H9 (cell line): Measurements from ENCODE around the gene IGF2R. TPM values are rescaled to one million over a fixed set of nuclear protein-coding genes. Genes with fewer than 3 reads are reported as not detected.

Experiments
- DNase-seq: peaks from one replicate; pipeline ENCODE4 v3.0.0-alpha.2; 2017
- H2AFZ ChIP-seq: one replicate; pipeline ENCODE4 v1.6.1; 2013; ENCODE audit warnings: mild to moderate bottlenecking, low read length, control low read depth, moderate library complexity
- H2AK5ac ChIP-seq: 2 replicates; pipeline ENCODE4 v1.6.1; 2013; ENCODE audit warnings: low read length, control low read depth, mixed read lengths; ENCODE audit not compliant: insufficient read length
- H2BK120ac ChIP-seq: one replicate; pipeline ENCODE4 v1.6.1; 2013; ENCODE audit warnings: low read depth, mild to moderate bottlenecking, low read length, control low read depth, inconsistent platforms; ENCODE audit not compliant: poor library complexity, severe bottlenecking
- H2BK12ac ChIP-seq: 2 replicates; pipeline ENCODE4 v1.6.1; 2013; ENCODE audit warnings: low read length, control low read depth, mixed read lengths, low read depth; ENCODE audit not compliant: insufficient read length
- H2BK15ac ChIP-seq: 2 replicates; pipeline ENCODE4 v1.6.1; 2013; ENCODE audit warnings: low read depth, low read length, control low read depth
- H2BK20ac ChIP-seq: one replicate; pipeline ENCODE4 v1.6.1; 2013; ENCODE audit warnings: low read depth, mild to moderate bottlenecking, low read length, control low read depth, inconsistent platforms; ENCODE audit not compliant: poor library complexity, severe bottlenecking
- H2BK5ac ChIP-seq: 2 replicates; pipeline ENCODE4 v1.6.1; 2013; ENCODE audit warnings: low read length, control low read depth, mixed read lengths; ENCODE audit not compliant: insufficient read length
- H3K14ac ChIP-seq: 2 replicates; pipeline ENCODE4 v1.6.1; 2013; ENCODE audit warnings: low read length, control low read depth; ENCODE audit not compliant: insufficient read depth
- H3K18ac ChIP-seq: 2 replicates; pipeline ENCODE4 v1.6.1; 2013; ENCODE audit warnings: low read depth, mild to moderate bottlenecking, mixed read lengths, low read length, control low read depth; ENCODE audit not compliant: insufficient read length
- H3K23ac ChIP-seq: 2 replicates; pipeline ENCODE4 v1.6.1; 2013; ENCODE audit warnings: low read length, control low read depth, mixed read lengths, low read depth; ENCODE audit not compliant: insufficient read length
- H3K23me2 ChIP-seq: 2 replicates; pipeline ENCODE4 v1.6.1; 2013; ENCODE audit warnings: low read depth, mild to moderate bottlenecking, mixed read lengths, low read length, control low read depth; ENCODE audit not compliant: insufficient read length, poor library complexity, severe bottlenecking
- H3K27ac ChIP-seq: 2 replicates; pipeline ENCODE4 v1.5.1; 2013; ENCODE audit warnings: low read length, control low read depth, mixed read lengths, low read depth; ENCODE audit not compliant: insufficient read length
- H3K27me3 ChIP-seq: 2 replicates; pipeline ENCODE4 v1.6.1; 2013; ENCODE audit warnings: low read length, control low read depth, inconsistent platforms; ENCODE audit not compliant: insufficient read depth
- H3K4ac ChIP-seq: 2 replicates; pipeline ENCODE4 v1.6.1; 2013; ENCODE audit warnings: low read depth, mild to moderate bottlenecking, control low read depth, inconsistent platforms, low read length, moderate library complexity
- H3K4me1 ChIP-seq: 2 replicates; pipeline ENCODE4 v1.6.1; 2013; ENCODE audit warnings: low read length, control low read depth, inconsistent platforms; ENCODE audit not compliant: insufficient read depth
- H3K4me2 ChIP-seq: 2 replicates; pipeline ENCODE4 v1.6.1; 2013; ENCODE audit warnings: low read length, control low read depth, mixed read lengths; ENCODE audit not compliant: insufficient read length, insufficient read depth
- H3K56ac ChIP-seq: 2 replicates; pipeline ENCODE4 v1.6.1; 2013; ENCODE audit warnings: low read depth, mild to moderate bottlenecking, mixed read lengths, low read length, control low read depth; ENCODE audit not compliant: insufficient read length
- H3K79me1 ChIP-seq: 2 replicates; pipeline ENCODE4 v1.6.1; 2013; ENCODE audit warnings: low read depth, mild to moderate bottlenecking, moderate library complexity, low read length, control low read depth, inconsistent platforms; ENCODE audit not compliant: insufficient read depth, poor library complexity, severe bottlenecking
- H3K79me2 ChIP-seq: 2 replicates; pipeline ENCODE4 v1.6.1; 2013; ENCODE audit warnings: low read length, control low read depth, inconsistent platforms; ENCODE audit not compliant: insufficient read depth
- H3K9ac ChIP-seq: 2 replicates; pipeline ENCODE4 v1.6.1; 2013; ENCODE audit warnings: low read length, control low read depth, mixed read lengths; ENCODE audit not compliant: insufficient read length; ENCODE audit errors: extremely low read depth
- H3K9me3 ChIP-seq: one replicate; pipeline ENCODE4 v1.6.1; 2013; ENCODE audit warnings: low read depth, low read length, inconsistent platforms; ENCODE audit not compliant: control insufficient read depth
- H3T11ph ChIP-seq: one replicate; pipeline ENCODE4 v1.6.1; 2013; ENCODE audit warnings: mild to moderate bottlenecking, low read length, control low read depth, inconsistent platforms
- H4K20me1 ChIP-seq: one replicate; pipeline ENCODE4 v1.6.1; 2013; ENCODE audit not compliant: control insufficient read depth, insufficient read length, insufficient read depth
- H4K5ac ChIP-seq: 2 replicates; pipeline ENCODE4 v1.6.1; 2013; ENCODE audit warnings: low read depth, mild to moderate bottlenecking, mixed read lengths, low read length, control low read depth; ENCODE audit not compliant: insufficient read length
- H4K8ac ChIP-seq: replicated peaks from 2 replicates; pipeline ENCODE4 v1.6.1; 2013; ENCODE audit warnings: low read length, control low read depth, mixed read lengths, low read depth; ENCODE audit not compliant: insufficient read length
- H4K91ac ChIP-seq: 2 replicates; pipeline ENCODE4 v1.6.1; 2013; ENCODE audit warnings: low read depth, mild to moderate bottlenecking, moderate library complexity, mixed read lengths, low read length, control low read depth; ENCODE audit not compliant: insufficient read length
- H3K27ac Mint-ChIP-seq, 3 experiments: 2 replicates in 2 of 3; 3 replicates in 1 of 3; pipeline ENCODE4 v1.8.0; 2020 to 2021; ENCODE audit warnings: mixed read lengths in 3 of 3, mild to moderate bottlenecking in 1 of 3, moderate library complexity in 1 of 3
- H3K27me3 Mint-ChIP-seq: 2 replicates; pipeline ENCODE4 v1.8.0; 2021; ENCODE audit warnings: low read depth, mild to moderate bottlenecking, moderate library complexity, mixed read lengths
- H3K36me3 Mint-ChIP-seq, 3 experiments: 2 replicates in 2 of 3; 3 replicates in 1 of 3; pipeline ENCODE4 v1.8.0; 2020 to 2021; ENCODE audit warnings: low read depth in 3 of 3, mixed read lengths in 3 of 3; ENCODE audit not compliant: insufficient read depth in 1 of 3
- H3K4me1 Mint-ChIP-seq, 2 experiments: 2 replicates each; pipeline ENCODE4 v1.8.0; 2020; ENCODE audit warnings: mixed read lengths in 2 of 2
- H3K4me3 Mint-ChIP-seq, 2 experiments: 2 replicates in 1 of 2; 3 replicates in 1 of 2; pipeline ENCODE4 v1.8.0; 2020 to 2021; ENCODE audit warnings: mild to moderate bottlenecking in 2 of 2, mixed read lengths in 2 of 2, moderate library complexity in 1 of 2
- H3K9me3 Mint-ChIP-seq, 2 experiments: 2 replicates in 1 of 2; 3 replicates in 1 of 2; pipeline ENCODE4 v1.8.0; 2020; ENCODE audit warnings: mild to moderate bottlenecking in 2 of 2, mixed read lengths in 2 of 2, moderate library complexity in 1 of 2
- CTCF ChIP-seq: fragments of 200-600 bp; sonication (generic); conservative IDR thresholded peaks from 3 replicates; pipeline ENCODE4 v1.8.0; 2021; ENCODE audit warnings: antibody characterized with exemption, mild to moderate bottlenecking
- WGBS: extraction: QIAGEN DNeasy Blood & Tissue Kit; methylation state at CpG from one replicate; pipeline ENCODE4 v1.1.7; 2013; ENCODE audit warnings: missing lambda C conversion rate, low lambda C conversion rate, mixed read lengths; ENCODE audit not compliant: insufficient read length; ENCODE audit errors: extremely low coverage; 5-methylcytosine and 5-hydroxymethylcytosine counted together
- total RNA-seq: library from RNA; stranded (reverse); gene quantifications from 2 replicates; pipeline ENCODE4 v1.2.1, GENCODE V29; 2021

The IGF2R gene
- total RNA-seq, 1 experiment from 2014 or later = 66.7 TPM

GRCh38 chr6:160015778-160016684, 47.1 kb downstream of the IGF2R start:
- H3K4me3 Mint-ChIP-seq = no peak overlapping the region
- H3K14ac ChIP-seq = no peak overlapping the region
- peaks cover 26 to 34% (median 29%) of the 10 kb centered on the region in 3 experiments for H3K36me3 Mint-ChIP-seq
- H2BK5ac ChIP-seq = no peak overlapping the region
- no peaks in the 10 kb centered on the region for H3K9me3 ChIP-seq
- TF ChIP-seq CTCF = no peak
- no peak overlapping the region for H3K4ac ChIP-seq
- H3K79me2 ChIP-seq = 0 out of 2 replicates have a peak, but pooled peaks cover 4% of the 10 kb centered on the region
- no peak overlapping the region for H3K27ac Mint-ChIP-seq
- no peak overlapping the region for H3K23ac ChIP-seq
- H2BK12ac ChIP-seq = no peak overlapping the region
- no peaks in the 10 kb centered on the region for H3K27me3 Mint-ChIP-seq
- no peak overlapping the region for H3K9ac ChIP-seq
- no peak overlapping the region for H3K18ac ChIP-seq
- no peaks in the 10 kb centered on the region for H3K79me1 ChIP-seq
- no peak for DNase-seq
- H3K4me1 ChIP-seq = no peaks in the 10 kb centered on the region
- no peak overlapping the region for H2BK15ac ChIP-seq
- no peaks in the 10 kb centered on the region; a peak in 1 of 4 replicates for H3K4me1 Mint-ChIP-seq
- no peak overlapping the region for H3K56ac ChIP-seq
- no peak overlapping the region for H2BK120ac ChIP-seq
- H2AFZ ChIP-seq = no peak overlapping the region
- no peaks in the 10 kb centered on the region for H4K20me1 ChIP-seq
- H3K4me2 ChIP-seq = no peak overlapping the region
- H4K8ac ChIP-seq = peak overlapping the region; percentile 3
- WGBS = no CpG with 5 or more reads among the region's 10 CpGs
- peaks cover 0 to 3% of the 10 kb centered on the region in 2 experiments; a peak in 1 of 5 replicates for H3K9me3 Mint-ChIP-seq
- H3K23me2 ChIP-seq = no peaks in the 10 kb centered on the region
- no peaks in the 10 kb centered on the region for H3K27me3 ChIP-seq
- no peak overlapping the region for H3K27ac ChIP-seq
- H4K91ac ChIP-seq = no peak overlapping the region
- no peak overlapping the region for H2BK20ac ChIP-seq
- H3T11ph ChIP-seq = no peak overlapping the region
- H4K5ac ChIP-seq = no peak overlapping the region
- H2AK5ac ChIP-seq = no peak overlapping the region
